ENCODE data around the gene NDUFB2.

- no peak for TF ChIP-seq CTCF (IDR thresholded peaks at IDR 0.05)
- TF ChIP-seq EZH2 (IDR thresholded peaks at IDR 0.05; ENCODE audit: borderline replicate concordance, insufficient read depth, low read depth, low read length, poor library complexity, severe bottlenecking): no peak
Observed at GRCh38 chr7:140668641-140669040, 27.9 kb upstream of the NDUFB2 start.
